Measurements from ENCODE around the gene UBL3.

UBL3 gene

GRCh38 chr13:29754473-29754806, 96.0 kb downstream of the UBL3 start:
- no peak for DNase-seq (ENCODE audit: low read depth)

- DNase-seq (ENCODE audit: low read depth), result no peak
Observed at GRCh38 chr13:29753618-29754472, 96.6 kb downstream of the UBL3 start.

- no peak for DNase-seq (ENCODE audit: low read depth)
Observed at GRCh38 chr13:29752175-29752574, 98.2 kb downstream of the UBL3 start.

- DNase-seq (ENCODE audit: low read depth), result no peak
Observed at GRCh38 chr13:29750183-29750530, 100.3 kb downstream of the UBL3 start.

GRCh38 chr13:29749401-29750182, 100.8 kb downstream of the UBL3 start:
- no peak for DNase-seq (ENCODE audit: low read depth)

- DNase-seq (ENCODE audit: low read depth), result no peak
Observed at GRCh38 chr13:29748097-29748496, 102.3 kb downstream of the UBL3 start.

GRCh38 chr13:29746148-29746677, 104.2 kb downstream of the UBL3 start:
- no peak for DNase-seq (ENCODE audit: low read depth)

- DNase-seq (ENCODE audit: low read depth), result no peak
Observed at GRCh38 chr13:29745704-29746103, 104.7 kb downstream of the UBL3 start.

GRCh38 chr13:29743201-29743786, 107.1 kb downstream of the UBL3 start:
- DNase-seq (ENCODE audit: low read depth), result no peak

- DNase-seq (ENCODE audit: low read depth), result no peak
Observed at GRCh38 chr13:29740961-29741360, 109.5 kb downstream of the UBL3 start.

GRCh38 chr13:29737061-29737460, 113.4 kb downstream of the UBL3 start:
- no peak for DNase-seq (ENCODE audit: low read depth)

- DNase-seq (ENCODE audit: low read depth), result peak; percentile 52
Observed at GRCh38 chr13:29733147-29733611, 117.2 kb downstream of the UBL3 start.

- no peak for DNase-seq (ENCODE audit: low read depth)
Observed at GRCh38 chr13:29730253-29730652, 120.2 kb downstream of the UBL3 start.

- DNase-seq (ENCODE audit: low read depth), result no peak
Observed at GRCh38 chr13:29722415-29722814, 128.0 kb downstream of the UBL3 start.

- no peak for DNase-seq (ENCODE audit: low read depth)
Observed at GRCh38 chr13:29721766-29722165, 128.7 kb downstream of the UBL3 start.

- no peak for DNase-seq (ENCODE audit: low read depth)
Observed at GRCh38 chr13:29718694-29719093, 131.7 kb downstream of the UBL3 start.

GRCh38 chr13:29716493-29716892, 133.9 kb downstream of the UBL3 start:
- no peak for DNase-seq (ENCODE audit: low read depth)
